Prostate gland (tissue), 2 donors: ENCODE measurements around the gene IL36B.

ENCODE experiments used
- POLR2A ChIP-seq: fragments of 450-650 bp; IDR thresholded peaks from one replicate; pipeline ENCODE4 v1.6.1; 2016; ENCODE audit warnings: antibody characterized with exemption, mild to moderate bottlenecking
- POLR2AphosphoS5 ChIP-seq: sonication (generic); formaldehyde crosslinking; IDR thresholded peaks from one replicate; pipeline ENCODE4 v1.6.1; 2017; ENCODE audit warnings: antibody characterized with exemption
- TF ChIP-seq, protein P1 (sequence below), 4 experiments: fragments of 200-600 bp in 2 of 4; fragments of 450-650 bp in 2 of 4; sonication (generic) in 2 of 4; IDR thresholded peaks; 1 replicate in 3 of 4; 2 replicates in 1 of 4; pipeline ENCODE4 v1.5.1; 2016 to 2019; ENCODE audit warnings: antibody characterized with exemption in 4 of 4, mild to moderate bottlenecking in 2 of 4, moderate library complexity in 2 of 4

DNA sequence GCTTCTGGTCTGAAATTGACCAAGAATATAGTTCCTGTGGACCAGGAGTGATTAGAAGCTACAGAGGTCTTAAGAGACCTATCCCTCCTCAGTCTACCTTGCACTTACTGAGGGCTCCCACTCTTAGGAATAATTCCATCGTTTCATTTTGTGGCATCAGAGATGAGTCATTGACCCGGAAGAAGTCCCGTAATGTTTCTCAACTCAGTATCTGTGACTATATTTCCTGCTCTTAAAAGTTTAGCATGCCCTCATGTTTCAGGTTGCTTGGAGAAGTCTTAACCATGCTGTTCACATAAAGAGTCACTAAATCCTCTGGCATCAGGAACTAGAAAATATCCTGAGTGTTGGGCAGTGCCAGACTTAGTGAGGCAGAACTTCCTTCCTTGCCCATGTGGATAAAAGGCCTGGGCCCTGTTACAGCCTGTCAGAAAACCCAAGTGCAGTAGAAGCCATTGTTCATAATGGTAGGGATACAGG is 47.6 kb downstream of the IL36B start, which contains the start of gene IL36A:
- TF ChIP-seq, protein P1, sequence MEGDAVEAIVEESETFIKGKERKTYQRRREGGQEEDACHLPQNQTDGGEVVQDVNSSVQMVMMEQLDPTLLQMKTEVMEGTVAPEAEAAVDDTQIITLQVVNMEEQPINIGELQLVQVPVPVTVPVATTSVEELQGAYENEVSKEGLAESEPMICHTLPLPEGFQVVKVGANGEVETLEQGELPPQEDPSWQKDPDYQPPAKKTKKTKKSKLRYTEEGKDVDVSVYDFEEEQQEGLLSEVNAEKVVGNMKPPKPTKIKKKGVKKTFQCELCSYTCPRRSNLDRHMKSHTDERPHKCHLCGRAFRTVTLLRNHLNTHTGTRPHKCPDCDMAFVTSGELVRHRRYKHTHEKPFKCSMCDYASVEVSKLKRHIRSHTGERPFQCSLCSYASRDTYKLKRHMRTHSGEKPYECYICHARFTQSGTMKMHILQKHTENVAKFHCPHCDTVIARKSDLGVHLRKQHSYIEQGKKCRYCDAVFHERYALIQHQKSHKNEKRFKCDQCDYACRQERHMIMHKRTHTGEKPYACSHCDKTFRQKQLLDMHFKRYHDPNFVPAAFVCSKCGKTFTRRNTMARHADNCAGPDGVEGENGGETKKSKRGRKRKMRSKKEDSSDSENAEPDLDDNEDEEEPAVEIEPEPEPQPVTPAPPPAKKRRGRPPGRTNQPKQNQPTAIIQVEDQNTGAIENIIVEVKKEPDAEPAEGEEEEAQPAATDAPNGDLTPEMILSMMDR (IDR thresholded peaks at IDR 0.05), result no peak
- no peak for TF ChIP-seq POLR2A
- no peak for TF ChIP-seq POLR2AphosphoS5
